H9 (cell line): ENCODE measurements around the gene IL12B. TPM values are rescaled to one million over a fixed set of nuclear protein-coding genes. Genes with fewer than 3 reads are reported as not detected.
"Not testable (repeated sequence)": the region's sequence is repeated elsewhere in the genome, so short reads cannot be mapped to it uniquely, and the experiment has no call there.

Experiments
- DNase-seq: peaks from one replicate; pipeline ENCODE4 v3.0.0-alpha.2; 2017
- H2AFZ ChIP-seq: one replicate; pipeline ENCODE4 v1.6.1; 2013; ENCODE audit warnings: mild to moderate bottlenecking, low read length, control low read depth, moderate library complexity
- H2AK5ac ChIP-seq: 2 replicates; pipeline ENCODE4 v1.6.1; 2013; ENCODE audit warnings: low read length, control low read depth, mixed read lengths; ENCODE audit not compliant: insufficient read length
- H2BK120ac ChIP-seq: one replicate; pipeline ENCODE4 v1.6.1; 2013; ENCODE audit warnings: low read depth, mild to moderate bottlenecking, low read length, control low read depth, inconsistent platforms; ENCODE audit not compliant: poor library complexity, severe bottlenecking
- H2BK12ac ChIP-seq: 2 replicates; pipeline ENCODE4 v1.6.1; 2013; ENCODE audit warnings: low read length, control low read depth, mixed read lengths, low read depth; ENCODE audit not compliant: insufficient read length
- H2BK15ac ChIP-seq: 2 replicates; pipeline ENCODE4 v1.6.1; 2013; ENCODE audit warnings: low read depth, low read length, control low read depth
- H2BK20ac ChIP-seq: one replicate; pipeline ENCODE4 v1.6.1; 2013; ENCODE audit warnings: low read depth, mild to moderate bottlenecking, low read length, control low read depth, inconsistent platforms; ENCODE audit not compliant: poor library complexity, severe bottlenecking
- H2BK5ac ChIP-seq: 2 replicates; pipeline ENCODE4 v1.6.1; 2013; ENCODE audit warnings: low read length, control low read depth, mixed read lengths; ENCODE audit not compliant: insufficient read length
- H3K14ac ChIP-seq: 2 replicates; pipeline ENCODE4 v1.6.1; 2013; ENCODE audit warnings: low read length, control low read depth; ENCODE audit not compliant: insufficient read depth
- H3K18ac ChIP-seq: 2 replicates; pipeline ENCODE4 v1.6.1; 2013; ENCODE audit warnings: low read depth, mild to moderate bottlenecking, mixed read lengths, low read length, control low read depth; ENCODE audit not compliant: insufficient read length
- H3K23ac ChIP-seq: 2 replicates; pipeline ENCODE4 v1.6.1; 2013; ENCODE audit warnings: low read length, control low read depth, mixed read lengths, low read depth; ENCODE audit not compliant: insufficient read length
- H3K23me2 ChIP-seq: 2 replicates; pipeline ENCODE4 v1.6.1; 2013; ENCODE audit warnings: low read depth, mild to moderate bottlenecking, mixed read lengths, low read length, control low read depth; ENCODE audit not compliant: insufficient read length, poor library complexity, severe bottlenecking
- H3K27ac ChIP-seq: 2 replicates; pipeline ENCODE4 v1.5.1; 2013; ENCODE audit warnings: low read length, control low read depth, mixed read lengths, low read depth; ENCODE audit not compliant: insufficient read length
- H3K27me3 ChIP-seq: 2 replicates; pipeline ENCODE4 v1.6.1; 2013; ENCODE audit warnings: low read length, control low read depth, inconsistent platforms; ENCODE audit not compliant: insufficient read depth
- H3K4ac ChIP-seq: 2 replicates; pipeline ENCODE4 v1.6.1; 2013; ENCODE audit warnings: low read depth, mild to moderate bottlenecking, control low read depth, inconsistent platforms, low read length, moderate library complexity
- H3K4me1 ChIP-seq: 2 replicates; pipeline ENCODE4 v1.6.1; 2013; ENCODE audit warnings: low read length, control low read depth, inconsistent platforms; ENCODE audit not compliant: insufficient read depth
- H3K4me2 ChIP-seq: 2 replicates; pipeline ENCODE4 v1.6.1; 2013; ENCODE audit warnings: low read length, control low read depth, mixed read lengths; ENCODE audit not compliant: insufficient read length, insufficient read depth
- H3K56ac ChIP-seq: 2 replicates; pipeline ENCODE4 v1.6.1; 2013; ENCODE audit warnings: low read depth, mild to moderate bottlenecking, mixed read lengths, low read length, control low read depth; ENCODE audit not compliant: insufficient read length
- H3K79me1 ChIP-seq: 2 replicates; pipeline ENCODE4 v1.6.1; 2013; ENCODE audit warnings: low read depth, mild to moderate bottlenecking, moderate library complexity, low read length, control low read depth, inconsistent platforms; ENCODE audit not compliant: insufficient read depth, poor library complexity, severe bottlenecking
- H3K79me2 ChIP-seq: 2 replicates; pipeline ENCODE4 v1.6.1; 2013; ENCODE audit warnings: low read length, control low read depth, inconsistent platforms; ENCODE audit not compliant: insufficient read depth
- H3K9ac ChIP-seq: 2 replicates; pipeline ENCODE4 v1.6.1; 2013; ENCODE audit warnings: low read length, control low read depth, mixed read lengths; ENCODE audit not compliant: insufficient read length; ENCODE audit errors: extremely low read depth
- H3K9me3 ChIP-seq: one replicate; pipeline ENCODE4 v1.6.1; 2013; ENCODE audit warnings: low read depth, low read length, inconsistent platforms; ENCODE audit not compliant: control insufficient read depth
- H3T11ph ChIP-seq: one replicate; pipeline ENCODE4 v1.6.1; 2013; ENCODE audit warnings: mild to moderate bottlenecking, low read length, control low read depth, inconsistent platforms
- H4K20me1 ChIP-seq: one replicate; pipeline ENCODE4 v1.6.1; 2013; ENCODE audit not compliant: control insufficient read depth, insufficient read length, insufficient read depth
- H4K5ac ChIP-seq: 2 replicates; pipeline ENCODE4 v1.6.1; 2013; ENCODE audit warnings: low read depth, mild to moderate bottlenecking, mixed read lengths, low read length, control low read depth; ENCODE audit not compliant: insufficient read length
- H4K8ac ChIP-seq: replicated peaks from 2 replicates; pipeline ENCODE4 v1.6.1; 2013; ENCODE audit warnings: low read length, control low read depth, mixed read lengths, low read depth; ENCODE audit not compliant: insufficient read length
- H4K91ac ChIP-seq: 2 replicates; pipeline ENCODE4 v1.6.1; 2013; ENCODE audit warnings: low read depth, mild to moderate bottlenecking, moderate library complexity, mixed read lengths, low read length, control low read depth; ENCODE audit not compliant: insufficient read length
- H3K27ac Mint-ChIP-seq, 3 experiments: 2 replicates in 2 of 3; 3 replicates in 1 of 3; pipeline ENCODE4 v1.8.0; 2020 to 2021; ENCODE audit warnings: mixed read lengths in 3 of 3, mild to moderate bottlenecking in 1 of 3, moderate library complexity in 1 of 3
- H3K27me3 Mint-ChIP-seq: 2 replicates; pipeline ENCODE4 v1.8.0; 2021; ENCODE audit warnings: low read depth, mild to moderate bottlenecking, moderate library complexity, mixed read lengths
- H3K36me3 Mint-ChIP-seq, 3 experiments: 2 replicates in 2 of 3; 3 replicates in 1 of 3; pipeline ENCODE4 v1.8.0; 2020 to 2021; ENCODE audit warnings: low read depth in 3 of 3, mixed read lengths in 3 of 3; ENCODE audit not compliant: insufficient read depth in 1 of 3
- H3K4me1 Mint-ChIP-seq, 2 experiments: 2 replicates each; pipeline ENCODE4 v1.8.0; 2020; ENCODE audit warnings: mixed read lengths in 2 of 2
- H3K4me3 Mint-ChIP-seq, 2 experiments: 2 replicates in 1 of 2; 3 replicates in 1 of 2; pipeline ENCODE4 v1.8.0; 2020 to 2021; ENCODE audit warnings: mild to moderate bottlenecking in 2 of 2, mixed read lengths in 2 of 2, moderate library complexity in 1 of 2
- H3K9me3 Mint-ChIP-seq, 2 experiments: 2 replicates in 1 of 2; 3 replicates in 1 of 2; pipeline ENCODE4 v1.8.0; 2020; ENCODE audit warnings: mild to moderate bottlenecking in 2 of 2, mixed read lengths in 2 of 2, moderate library complexity in 1 of 2
- CTCF ChIP-seq: fragments of 200-600 bp; sonication (generic); conservative IDR thresholded peaks from 3 replicates; pipeline ENCODE4 v1.8.0; 2021; ENCODE audit warnings: antibody characterized with exemption, mild to moderate bottlenecking
- WGBS: extraction: QIAGEN DNeasy Blood & Tissue Kit; methylation state at CpG from one replicate; pipeline ENCODE4 v1.1.7; 2013; ENCODE audit warnings: missing lambda C conversion rate, low lambda C conversion rate, mixed read lengths; ENCODE audit not compliant: insufficient read length; ENCODE audit errors: extremely low coverage; 5-methylcytosine and 5-hydroxymethylcytosine counted together
- total RNA-seq: library from RNA; stranded (reverse); gene quantifications from 2 replicates; pipeline ENCODE4 v1.2.1, GENCODE V29; 2021

Gene IL12B
- total RNA-seq, 1 experiment from 2014 or later, result not detected

- no peak for DNase-seq
Observed at GRCh38 chr5:159269723-159270122, 60.6 kb downstream of the IL12B start.

GRCh38 chr5:159266764-159267163, 63.5 kb downstream of the IL12B start:
- H2BK15ac ChIP-seq, H4K5ac ChIP-seq, H3K23me2 ChIP-seq, H2AFZ ChIP-seq, H3K27ac Mint-ChIP-seq, H2BK12ac ChIP-seq, H3K9ac ChIP-seq, H3K18ac ChIP-seq, H4K20me1 ChIP-seq, H2BK20ac ChIP-seq, H3K9me3 ChIP-seq, H3K4ac ChIP-seq, H3K4me3 Mint-ChIP-seq, H3K27ac ChIP-seq, H3K79me1 ChIP-seq, H3K79me2 ChIP-seq, H3K27me3 Mint-ChIP-seq, H2BK120ac ChIP-seq, H4K8ac ChIP-seq, H3T11ph ChIP-seq, H4K91ac ChIP-seq, H3K4me2 ChIP-seq, H2BK5ac ChIP-seq, H3K9me3 Mint-ChIP-seq, H3K23ac ChIP-seq, H3K27me3 ChIP-seq, H3K4me1 ChIP-seq, H2AK5ac ChIP-seq, H3K14ac ChIP-seq, H3K56ac ChIP-seq, DNase-seq: not testable (repeated sequence)
- Mint-ChIP-seq H3K4me1 (peaks cover 11 to 14% of the 10 kb centered on the region in 2 experiments), H3K36me3 (peaks cover 18 to 43% (median 31%) of the 10 kb centered on the region in 3 experiments)
- no CpG with 5 or more reads among the region's 2 CpGs for WGBS

More at GRCh38 chr5:159269723-159270122, 60.6 kb downstream of the IL12B start:
- Histone ChIP-seq H3K27ac (no peak overlapping the region), H2BK120ac (no peak overlapping the region), H3K14ac (no peak overlapping the region), H3K56ac (no peak overlapping the region), H3T11ph (no peak overlapping the region), H3K4me1 (no peaks in the 10 kb centered on the region), H3K23me2 (no peaks in the 10 kb centered on the region), H3K79me2 (no peaks in the 10 kb centered on the region; the same call in 1 of the 2 replicates), H3K9ac (no peak overlapping the region), H3K18ac (no peak overlapping the region), H3K79me1 (peaks cover 3% of the 10 kb centered on the region), H4K20me1 (no peaks in the 10 kb centered on the region), H2AK5ac (no peak overlapping the region), H3K23ac (no peak overlapping the region), H3K9me3 (no peaks in the 10 kb centered on the region), H3K4me2 (no peak overlapping the region), H2BK20ac (no peak overlapping the region), H2BK12ac (no peak overlapping the region), H2BK5ac (no peak overlapping the region), H3K27me3 (no peaks in the 10 kb centered on the region), H4K5ac (no peak overlapping the region), H3K4ac (no peak overlapping the region), H4K91ac (no peak overlapping the region), H4K8ac (no peak overlapping the region), H2AFZ (no peak overlapping the region), H2BK15ac (no peak overlapping the region)
- H3K36me3 Mint-ChIP-seq, result peaks cover 18 to 57% (median 48%) of the 10 kb centered on the region in 3 experiments
- WGBS, result no CpG with 5 or more reads among the region's 2 CpGs
- H3K9me3 Mint-ChIP-seq, result peaks cover 0 to 9% of the 10 kb centered on the region in 2 experiments; a peak in 2 of 5 replicates
- no peaks in the 10 kb centered on the region for H3K27me3 Mint-ChIP-seq
- H3K4me1 Mint-ChIP-seq, result no peaks in the 10 kb centered on the region
- TF ChIP-seq CTCF, result no peak
- H3K4me3 Mint-ChIP-seq, result no peak overlapping the region
- H3K27ac Mint-ChIP-seq, result no peak overlapping the region
